ENCODE results near the gene MTA1.

- TF ChIP-seq EP300 (IDR thresholded peaks at IDR 0.05) (no peak), CTCF (IDR thresholded peaks at IDR 0.05) (no peak)
Measured at GRCh38 chr14:105491366-105491973, 71.8 kb downstream of the MTA1 start.
